IMR-90 (cell line): ENCODE results near the gene GPR27. TPM values are rescaled to one million over a fixed set of nuclear protein-coding genes. Genes with fewer than 3 reads are reported as not detected.

Experiments
- ATAC-seq: fragments of 200-7000 bp; cut with Tn5 transposase; 2 replicates; pipeline ENCODE4 v1.9.1; 2020; ENCODE audit warnings: low read depth, mild to moderate bottlenecking, moderate library complexity
- BruUV-seq: library from RNA; stranded (reverse); fragments of 400-500 nt; replicated peaks from 2 replicates; lab custom pipeline; 2021; lab: Mats Ljungman, UMichigan
- CTCF ChIA-PET: fragments of 300-600 bp; formaldehyde crosslinking; extraction: SDS; loops from one replicate; lab custom pipeline; 2021; ENCODE audit warnings: antibody characterized with exemption; lab: Yijun Ruan, JAX
- POLR2A ChIA-PET: fragments of 300-600 bp; sonication (Branson Sonifier 250); formaldehyde crosslinking; loops from one replicate; lab custom pipeline; 2022; ENCODE audit warnings: antibody characterized with exemption; ENCODE audit not compliant: unreplicated experiment; lab: Charles Lee
- DNase-seq: peaks from one replicate; pipeline ENCODE4 v3.0.0; 2013
- H2AFZ ChIP-seq: replicated peaks from 2 replicates; pipeline ENCODE3; 2013; ENCODE audit warnings: low read length, mild to moderate bottlenecking; ENCODE audit not compliant: poor library complexity
- H2AK5ac ChIP-seq: 2 replicates; pipeline ENCODE4 v1.6.1; 2013; ENCODE audit warnings: low read depth, low read length, inconsistent platforms
- H2AK9ac ChIP-seq: replicated peaks from 2 replicates; pipeline ENCODE3; 2013; ENCODE audit warnings: mild to moderate bottlenecking, low read depth, low read length, moderate library complexity; ENCODE audit not compliant: poor library complexity
- H2BK120ac ChIP-seq: 2 replicates; pipeline ENCODE4 v1.6.1; 2013; ENCODE audit warnings: low read depth, low read length, inconsistent platforms
- H2BK15ac ChIP-seq: 3 replicates; pipeline ENCODE4 v1.6.1; 2013; ENCODE audit warnings: low read depth, low read length, inconsistent platforms
- H2BK20ac ChIP-seq: 2 replicates; pipeline ENCODE4 v1.6.1; 2013; ENCODE audit warnings: low read depth, mild to moderate bottlenecking, inconsistent platforms, low read length, moderate library complexity
- H2BK5ac ChIP-seq: 2 replicates; pipeline ENCODE4 v1.6.1; 2013; ENCODE audit warnings: mild to moderate bottlenecking, low read depth, low read length, inconsistent platforms; ENCODE audit not compliant: poor library complexity, severe bottlenecking
- H3K14ac ChIP-seq: replicated peaks from 2 replicates; pipeline ENCODE4 v1.6.1; 2013; ENCODE audit warnings: low read depth, low read length, inconsistent platforms
- H3K18ac ChIP-seq: 2 replicates; pipeline ENCODE4 v1.6.1; 2013; ENCODE audit warnings: low read depth, low read length, control low read depth
- H3K23ac ChIP-seq: 2 replicates; pipeline ENCODE4 v1.6.1; 2013; ENCODE audit warnings: low read depth, low read length, inconsistent platforms
- H3K27ac ChIP-seq: 2 replicates; pipeline ENCODE4 v1.5.1; 2013; ENCODE audit warnings: mild to moderate bottlenecking, control low read depth, low read length; ENCODE audit not compliant: insufficient read depth
- H3K27me3 ChIP-seq: 2 replicates; pipeline ENCODE4 v1.6.1; 2013; ENCODE audit warnings: low read length; ENCODE audit not compliant: control insufficient read depth, insufficient read depth
- H3K36me3 ChIP-seq: 2 replicates; pipeline ENCODE4 v1.6.1; 2013; ENCODE audit warnings: low read length, mixed read lengths; ENCODE audit not compliant: control insufficient read depth, insufficient read depth
- H3K4ac ChIP-seq: 2 replicates; pipeline ENCODE4 v1.6.1; 2013; ENCODE audit warnings: low read depth, low read length, inconsistent platforms
- H3K4me1 ChIP-seq: 2 replicates; pipeline ENCODE4 v1.6.1; 2013; ENCODE audit warnings: low read length, mixed read lengths; ENCODE audit not compliant: control insufficient read depth, insufficient read depth
- H3K4me2 ChIP-seq: 2 replicates; pipeline ENCODE4 v1.6.1; 2013; ENCODE audit warnings: low read depth, mild to moderate bottlenecking, control low read depth, low read length, moderate library complexity
- H3K4me3 ChIP-seq: 2 replicates; pipeline ENCODE4 v1.5.1; 2013; ENCODE audit warnings: low read depth, mild to moderate bottlenecking, control low read depth, low read length, moderate library complexity; ENCODE audit not compliant: insufficient read depth
- H3K56ac ChIP-seq: 2 replicates; pipeline ENCODE4 v1.6.1; 2013; ENCODE audit warnings: low read length, inconsistent platforms; ENCODE audit not compliant: insufficient read depth; ENCODE audit errors: extremely low read depth
- H3K79me1 ChIP-seq, 2 experiments: 2 replicates each; pipeline ENCODE4 v1.6.1; 2013; ENCODE audit warnings: low read length in 2 of 2, inconsistent platforms in 1 of 2, low read depth in 1 of 2
- H3K9ac ChIP-seq: 2 replicates; pipeline ENCODE4 v1.6.1; 2013; ENCODE audit warnings: low read depth, low read length, control low read depth
- H3K9me1 ChIP-seq: 2 replicates; pipeline ENCODE4 v1.6.1; 2013; ENCODE audit warnings: low read length, inconsistent platforms; ENCODE audit not compliant: insufficient read depth
- H3K9me3 ChIP-seq: 2 replicates; pipeline ENCODE4 v1.6.1; 2013; ENCODE audit warnings: low read length; ENCODE audit not compliant: control insufficient read depth, insufficient read depth
- H4K20me1 ChIP-seq: 2 replicates; pipeline ENCODE4 v1.6.1; 2013; ENCODE audit warnings: low read length, inconsistent platforms; ENCODE audit not compliant: insufficient read depth
- H4K5ac ChIP-seq: 2 replicates; pipeline ENCODE4 v1.6.1; 2013; ENCODE audit warnings: mild to moderate bottlenecking, low read depth, low read length, control low read depth
- H4K8ac ChIP-seq, 2 experiments: 2 replicates each; pipeline ENCODE4 v1.6.1; 2013; ENCODE audit warnings: low read depth in 2 of 2, low read length in 2 of 2, control low read depth in 1 of 2, inconsistent platforms in 1 of 2
- H4K91ac ChIP-seq: 2 replicates; pipeline ENCODE4 v1.6.1; 2013; ENCODE audit warnings: low read depth, low read length, inconsistent platforms; ENCODE audit not compliant: insufficient read depth
- RFX5 ChIP-seq: IDR thresholded peaks from 2 replicates; pipeline ENCODE4 v1.8.0; 2012; ENCODE audit warnings: low read depth, mild to moderate bottlenecking, low read length, moderate library complexity
- WGBS, 2 experiments: methylation state at CpG; one replicate each; pipeline versions ENCODE4 v1.1.5 to v1.1.7; 2013; ENCODE audit warnings: missing lambda C conversion rate in 2 of 2; ENCODE audit not compliant: insufficient read length in 1 of 2; ENCODE audit errors: extremely low coverage in 2 of 2; 5-methylcytosine and 5-hydroxymethylcytosine counted together
- dilution Hi-C: fragments of 300-500 bp; cut with HindIII; formaldehyde crosslinking; loops from one replicate; pipeline ENCODE4 v1.14.3; 2018; ENCODE audit warnings: low sequenced_read_pairs; ENCODE audit not compliant: unreplicated experiment
- in situ Hi-C: fragments of 300-500 bp; cut with MboI; formaldehyde crosslinking; loops from 3 replicates; pipeline ENCODE4 v1.14.3; 2019; ENCODE audit warnings: low sequenced_read_pairs, inconsistent platforms, mixed read lengths
- intact Hi-C: fragments of 100-400 bp; cut with micrococcal nuclease; formaldehyde crosslinking; loops from 2 replicates; pipeline ENCODE4 v1.10.0; 2022
- polyA plus RNA-seq, 3 experiments: library from polyadenylated mRNA; depleted of rRNA; stranded (reverse); fragments of >200 nt; gene quantifications; 2 replicates each; pipeline ENCODE4 v1.2.3, GENCODE V29; 2012; ENCODE audit warnings: low replicate concordance in 1 of 3
- total RNA-seq: library from RNA; depleted of rRNA; stranded (reverse); fragments of >200 nt; gene quantifications from 2 replicates; pipeline ENCODE4 v1.2.3, GENCODE V29; 2012

GPR27 gene
- total and polyA plus RNA-seq, 2 of the 4 experiments (the other 2 are of a cell fraction), result not detected

DNA sequence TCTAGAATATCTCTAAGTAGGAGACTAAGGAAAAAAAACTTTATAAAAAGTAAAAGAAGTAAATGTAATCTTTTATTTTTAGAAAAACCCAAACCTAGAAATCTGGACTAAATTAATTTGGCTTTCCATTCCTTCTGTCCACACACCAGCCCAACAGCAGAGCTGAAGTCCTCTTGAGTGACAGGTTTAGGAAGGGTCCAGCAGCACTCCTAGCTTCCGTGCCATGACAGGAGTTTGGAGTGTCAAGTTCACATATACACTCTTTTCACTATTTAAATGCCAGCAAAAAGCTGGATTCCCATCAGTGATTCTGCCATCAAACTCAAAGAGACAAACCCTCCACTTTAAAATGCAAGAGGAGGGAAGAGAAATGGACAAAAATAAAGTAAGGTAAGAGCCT lies 18.2 kb downstream of the GPR27 start:
- no peak overlapping the region for H2AFZ ChIP-seq
- no peak overlapping the region for H3K56ac ChIP-seq
- no peak overlapping the region for H2AK5ac ChIP-seq
- no peak overlapping the region for H3K4me3 ChIP-seq
- no peak overlapping the region for H2BK15ac ChIP-seq
- H3K36me3 ChIP-seq, result no peaks in the 10 kb centered on the region
- DNase-seq, result no peak
- no peaks in the 10 kb centered on the region for H3K4me1 ChIP-seq
- no TSS peak for BruUV-seq
- H4K20me1 ChIP-seq, result no peaks in the 10 kb centered on the region
- no CpG with 5 or more reads among the region's 1 CpG for WGBS, 2 experiments
- dilution Hi-C loops (no loop called here), in situ Hi-C loops (no loop called here), intact Hi-C loops (loop anchor here (1.0 kb wide), 1 partner anchor 34 kb away; no protein-coding TSS in a partner anchor)
- H2BK20ac ChIP-seq, result no peak overlapping the region
- H2AK9ac ChIP-seq, result no peak overlapping the region
- no peak overlapping the region for H3K14ac ChIP-seq
- no peak for ATAC-seq
- ChIA-PET POLR2A (no interaction called here), CTCF (no interaction called here)
- H3K79me1 ChIP-seq, result no peaks in the 10 kb centered on the region
- no peak overlapping the region for H2BK120ac ChIP-seq
- H4K91ac ChIP-seq, result no peak overlapping the region
- H2BK5ac ChIP-seq, result no peak overlapping the region
- no peak overlapping the region for H3K27ac ChIP-seq
- no peak overlapping the region for H3K23ac ChIP-seq
- H3K9me1 ChIP-seq, result no peaks in the 10 kb centered on the region
- no peak for TF ChIP-seq RFX5
- no peak overlapping the region for H3K9ac ChIP-seq
- H3K18ac ChIP-seq, result no peak overlapping the region
- no peaks in the 10 kb centered on the region for H3K9me3 ChIP-seq
- no peak overlapping the region for H4K5ac ChIP-seq
- no peak overlapping the region for H3K4ac ChIP-seq
- no peak overlapping the region for H3K4me2 ChIP-seq
- peaks cover 14% of the 10 kb centered on the region for H3K27me3 ChIP-seq
- H4K8ac ChIP-seq, result no peak overlapping the region
